ENCODE data around the gene TMEM163. TPM values are rescaled to one million over a fixed set of nuclear protein-coding genes. Genes with fewer than 3 reads are reported as not detected.

Gene TMEM163
- total RNA-seq, 1 donor from 2014 or later = 1.0 TPM

- Mint-ChIP-seq H3K9me3 (no peaks in the 10 kb centered on the region), H3K27ac (ENCODE audit: unreplicated experiment) (no peak overlapping the region), H3K4me1 (peaks cover 7% of the 10 kb centered on the region), H3K4me3 (no peak overlapping the region), H3K36me3 (ENCODE audit: low read depth) (peaks cover 10% of the 10 kb centered on the region), H3K27me3 (ENCODE audit: low read depth) (no peaks in the 10 kb centered on the region)
- TF ChIP-seq CTCF (conservative IDR thresholded peaks at IDR 0.05) = no peak
- DNase-seq (ENCODE audit: low read depth, low spot score) = no peak
Observed at GRCh38 chr2:134429886-134430285, 288.9 kb downstream of the TMEM163 start.

GRCh38 chr2:134426721-134427120, 292.1 kb downstream of the TMEM163 start:
- no peak for DNase-seq (ENCODE audit: low read depth, low spot score)
- no peaks in the 10 kb centered on the region for H3K9me3 Mint-ChIP-seq
- H3K27me3 Mint-ChIP-seq (ENCODE audit: low read depth) = no peaks in the 10 kb centered on the region
- H3K27ac Mint-ChIP-seq (ENCODE audit: unreplicated experiment) = no peak overlapping the region
- peaks cover 12% of the 10 kb centered on the region for H3K36me3 Mint-ChIP-seq (ENCODE audit: low read depth)
- peaks cover 1% of the 10 kb centered on the region for H3K4me1 Mint-ChIP-seq
- TF ChIP-seq CTCF (conservative IDR thresholded peaks at IDR 0.05) = no peak
- no peak overlapping the region for H3K4me3 Mint-ChIP-seq

- H3K4me3 Mint-ChIP-seq = no peak overlapping the region
Observed at GRCh38 chr2:134425724-134426496, 292.9 kb downstream of the TMEM163 start.

GRCh38 chr2:134421556-134422328, 297.1 kb downstream of the TMEM163 start:
- Mint-ChIP-seq H3K4me3 (no peak overlapping the region), H3K27me3 (ENCODE audit: low read depth) (peaks cover 13% of the 10 kb centered on the region), H3K4me1 (no peaks in the 10 kb centered on the region), H3K27ac (ENCODE audit: unreplicated experiment) (no peak overlapping the region), H3K9me3 (no peaks in the 10 kb centered on the region), H3K36me3 (ENCODE audit: low read depth) (peaks cover 13% of the 10 kb centered on the region)
- no peak for TF ChIP-seq CTCF (conservative IDR thresholded peaks at IDR 0.05)
- DNase-seq (ENCODE audit: low read depth, low spot score) = no peak

More at GRCh38 chr2:134425724-134426496, 292.9 kb downstream of the TMEM163 start:
- Mint-ChIP-seq H3K36me3 (ENCODE audit: low read depth) (peaks cover 12% of the 10 kb centered on the region), H3K9me3 (no peaks in the 10 kb centered on the region), H3K27ac (ENCODE audit: unreplicated experiment) (no peak overlapping the region), H3K4me1 (no peaks in the 10 kb centered on the region), H3K27me3 (ENCODE audit: low read depth) (no peaks in the 10 kb centered on the region)
- no peak for DNase-seq (ENCODE audit: low read depth, low spot score)
- no peak for TF ChIP-seq CTCF (conservative IDR thresholded peaks at IDR 0.05)

GRCh38 chr2:134420920-134421319, 297.9 kb downstream of the TMEM163 start:
- TF ChIP-seq CTCF (conservative IDR thresholded peaks at IDR 0.05) = no peak
- H3K9me3 Mint-ChIP-seq = no peaks in the 10 kb centered on the region
- H3K27me3 Mint-ChIP-seq (ENCODE audit: low read depth) = peaks cover 19% of the 10 kb centered on the region
- no peaks in the 10 kb centered on the region for H3K4me1 Mint-ChIP-seq
- no peak for DNase-seq (ENCODE audit: low read depth, low spot score)
- H3K36me3 Mint-ChIP-seq (ENCODE audit: low read depth) = peaks cover 13% of the 10 kb centered on the region
- H3K27ac Mint-ChIP-seq (ENCODE audit: unreplicated experiment) = peak overlapping the region; percentile 15
- no peak overlapping the region for H3K4me3 Mint-ChIP-seq
